Erythroblast (primary cell): Measurements from ENCODE around the gene FGF14.

Experiments
- GATA1 ChIP-seq: IDR thresholded peaks from 2 replicates; pipeline ENCODE4 v1.6.1; 2011; ENCODE audit warnings: low read depth, mild to moderate bottlenecking, control low read depth, low read length, moderate library complexity
- POLR2A ChIP-seq: IDR thresholded peaks from 2 replicates; pipeline ENCODE4 v1.6.1; 2011; ENCODE audit warnings: mild to moderate bottlenecking, low read length

DNA sequence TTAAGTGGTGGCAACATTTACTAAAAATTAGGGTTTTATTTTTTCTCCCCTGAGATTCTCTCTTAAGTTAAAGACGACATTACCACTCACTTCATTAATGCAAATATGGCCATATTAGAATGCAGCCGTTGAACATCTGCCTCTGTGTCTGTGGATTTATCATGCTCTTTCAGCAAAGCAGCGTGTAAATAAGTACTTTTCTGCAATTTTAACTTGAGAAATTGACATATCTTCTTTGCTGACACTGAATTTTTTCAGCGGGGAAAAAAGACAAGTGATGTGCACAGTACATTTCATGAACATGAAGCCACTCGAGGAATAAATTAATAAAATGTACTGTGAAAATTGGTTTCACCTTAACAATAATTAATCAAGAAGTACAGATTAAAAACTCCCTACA, 543.0 kb downstream of the FGF14 start:
- TF ChIP-seq POLR2A, result no peak
- no peak for TF ChIP-seq GATA1
